Measurements from ENCODE around the gene DCDC2C. TPM values are rescaled to one million over a fixed set of nuclear protein-coding genes. Genes with fewer than 3 reads are reported as not detected.

DCDC2C gene
- total and polyA plus RNA-seq, 9 of the 15 experiments (the other 6 are each of a cell fraction or from before 2014, with no cell fraction given) = not detected

- ATAC-seq (no peak), FAIRE-seq (no peak), DNase-seq (ENCODE audit: extremely low read depth in 1 of 4, low spot score in 3 of 4) (no peak)
- ChIA-PET POLR2A (interaction anchor here (1.5 kb wide), 1 partner anchor 24 kb away, joined by 4 read pairs; no protein-coding TSS in a partner anchor), CTCF (ENCODE audit: low intra/inter-chr PET ratio) (no interaction called here)
- TF ChIP-seq PBX2 (CRISPR knock-in tag; IDR thresholded peaks at IDR 0.05; ENCODE audit: low read depth) = no peak
- no peak for TF ChIP-seq PBX2 (tag; conservative IDR thresholded peaks at IDR 0.05; ENCODE audit: low read depth)
- TF ChIP-seq EP300 (IDR thresholded peaks at IDR 0.05; ENCODE audit: low read length) = no peak
- no peak for TF ChIP-seq ZNF224 (CRISPR knock-in tag; IDR thresholded peaks at IDR 0.05)
- no peak for TF ChIP-seq ZNF511 (CRISPR knock-in tag; IDR thresholded peaks at IDR 0.05)
- TF ChIP-seq ZNF175 (CRISPR knock-in tag; IDR thresholded peaks at IDR 0.05; ENCODE audit: low read depth) = no peak
- TF ChIP-seq ZNF23 (CRISPR knock-in tag; IDR thresholded peaks at IDR 0.05) = no peak
- no peak for TF ChIP-seq EHMT2 (IDR thresholded peaks at IDR 0.05)
- no peak for TF ChIP-seq KAT8 (IDR thresholded peaks at IDR 0.05; ENCODE audit: low read depth)
- TF ChIP-seq NR0B1 (IDR thresholded peaks at IDR 0.05; ENCODE audit: partially characterized antibody) = no peak
- no peak for TF ChIP-seq CTCFL (IDR thresholded peaks at IDR 0.05; ENCODE audit: borderline replicate concordance, insufficient read depth, low read depth, low read length, poor library complexity, severe bottlenecking)
- TF ChIP-seq ZNF395 (CRISPR knock-in tag; IDR thresholded peaks at IDR 0.05) = no peak
- in situ Hi-C loops (cut with MboI) (no loop called here), intact Hi-C loops (cut with micrococcal nuclease) (no loop called here)
- no TSS peak for BruUV-seq (replicated peaks)
- no peaks in the 10 kb centered on the region for H3K79me2 ChIP-seq (ENCODE audit: control insufficient read depth, insufficient read depth, low read length)
- 1% methylated on average over 4 of the region's 4 CpGs for WGBS (ENCODE audit: insufficient coverage, low coverage, missing lambda C conversion rate)
- H3K27ac ChIP-seq (ENCODE audit: extremely low read depth, low read depth, low read length) = no peak overlapping the region
- H3K4me2 ChIP-seq (ENCODE audit: insufficient read depth, low read length) = no peak overlapping the region
- no peak overlapping the region for H2AFZ ChIP-seq (ENCODE audit: low read depth, low read length)
- no peak overlapping the region for H3K9ac ChIP-seq (ENCODE audit: insufficient read depth in 1 of 2, low read depth in 2 of 2, low read length in 2 of 2)
- no peaks in the 10 kb centered on the region for H4K20me1 ChIP-seq (replicated peaks; ENCODE audit: control insufficient read depth, insufficient read depth, low read length)
- H3K9me3 ChIP-seq (replicated peaks; ENCODE audit: control insufficient read depth, insufficient read depth, low read depth, low read length) = peaks cover 9% of the 10 kb centered on the region
- no peaks in the 10 kb centered on the region for H3K36me3 ChIP-seq (ENCODE audit: control insufficient read depth, insufficient read depth, low read length)
- H3K27me3 ChIP-seq (ENCODE audit: control insufficient read depth in 2 of 2, insufficient read depth in 2 of 2, low read length in 2 of 2) = peaks cover 0 to 5% of the 10 kb centered on the region in 2 experiments; a peak in 1 of 5 replicates
- H3K4me1 ChIP-seq (replicated peaks in 1 of 2; ENCODE audit: control insufficient read depth in 2 of 2, insufficient read depth in 2 of 2, low read length in 2 of 2) = no peaks in the 10 kb centered on the region
- no peak overlapping the region for H3K4me3 ChIP-seq
- no peaks in the 10 kb centered on the region for H3K9me1 ChIP-seq (ENCODE audit: control insufficient read depth, insufficient read depth, low read length)
These were observed 56.4 kb downstream of the DCDC2C start for GRCh38 chr2:3759761-3760160.
